Neuronal stem cell (in vitro differentiated cells): ENCODE results near the gene LIX1L.

Experiments
- DNase-seq: peaks from one replicate; pipeline ENCODE4 v3.0.0-alpha.2; 2013; ENCODE audit warnings: low spot score
- H2AFZ ChIP-seq: one replicate; pipeline ENCODE4 v1.6.1; 2013; ENCODE audit warnings: mild to moderate bottlenecking, low read length, inconsistent platforms
- H2AK5ac ChIP-seq: 2 replicates; pipeline ENCODE4 v1.6.1; 2013; ENCODE audit warnings: low read depth, mild to moderate bottlenecking, inconsistent platforms, low read length, moderate library complexity, mixed read lengths
- H2BK120ac ChIP-seq: 2 replicates; pipeline ENCODE4 v1.6.1; 2013; ENCODE audit warnings: low read depth, mild to moderate bottlenecking, inconsistent platforms, low read length, moderate library complexity, mixed read lengths
- H2BK12ac ChIP-seq: one replicate; pipeline ENCODE4 v1.6.1; 2013; ENCODE audit warnings: low read length, inconsistent platforms
- H2BK15ac ChIP-seq: 2 replicates; pipeline ENCODE4 v1.6.1; 2013; ENCODE audit warnings: mild to moderate bottlenecking, low read length, inconsistent platforms, mixed read lengths
- H2BK5ac ChIP-seq: one replicate; pipeline ENCODE4 v1.6.1; 2013; ENCODE audit warnings: inconsistent platforms, mild to moderate bottlenecking, low read length, moderate library complexity
- H3K14ac ChIP-seq: one replicate; pipeline ENCODE4 v1.6.1; 2013; ENCODE audit warnings: low read length, inconsistent platforms
- H3K18ac ChIP-seq: 2 replicates; pipeline ENCODE4 v1.6.1; 2013; ENCODE audit warnings: low read length, inconsistent platforms
- H3K23ac ChIP-seq: 2 replicates; pipeline ENCODE4 v1.6.1; 2013; ENCODE audit warnings: low read depth, mild to moderate bottlenecking, mixed read lengths, low read length, inconsistent platforms; ENCODE audit not compliant: poor library complexity
- H3K27ac ChIP-seq: replicated peaks from 3 replicates; pipeline ENCODE4 v1.5.1; 2013; ENCODE audit warnings: low read length, inconsistent platforms
- H3K27me3 ChIP-seq, 3 experiments: 2 replicates each; pipeline ENCODE4 v1.6.1; 2013; ENCODE audit warnings: low read length in 3 of 3, mild to moderate bottlenecking in 2 of 3, inconsistent platforms in 1 of 3, low read depth in 1 of 3, mixed read lengths in 1 of 3, moderate library complexity in 1 of 3; ENCODE audit not compliant: control insufficient read depth in 3 of 3, insufficient read depth in 3 of 3
- H3K36me3 ChIP-seq, 2 donors: replicated peaks in 1 of 2; 2 replicates each; pipeline ENCODE4 v1.6.1; 2013; ENCODE audit warnings: low read length in 2 of 2; ENCODE audit not compliant: control insufficient read depth in 2 of 2, insufficient read depth in 2 of 2
- H3K4ac ChIP-seq: 2 replicates; pipeline ENCODE4 v1.6.1; 2013; ENCODE audit warnings: inconsistent platforms, mild to moderate bottlenecking, low read length, moderate library complexity
- H3K4me1 ChIP-seq, 2 donors: 1 replicate in 1 of 2; 2 replicates in 1 of 2; pipeline ENCODE4 v1.6.1; 2013; ENCODE audit warnings: low read length in 2 of 2, low read depth in 1 of 2; ENCODE audit not compliant: control insufficient read depth in 2 of 2, insufficient read depth in 1 of 2
- H3K4me2 ChIP-seq: one replicate; pipeline ENCODE4 v1.6.1; 2013; ENCODE audit warnings: mild to moderate bottlenecking, low read length, inconsistent platforms; ENCODE audit not compliant: insufficient read depth, poor library complexity, severe bottlenecking
- H3K4me3 ChIP-seq, 2 donors: 2 replicates each; pipeline ENCODE4 v1.5.1; 2013; ENCODE audit warnings: low read length in 2 of 2, mild to moderate bottlenecking in 2 of 2, inconsistent platforms in 1 of 2, moderate library complexity in 1 of 2
- H3K79me1 ChIP-seq: one replicate; pipeline ENCODE4 v1.6.1; 2013; ENCODE audit warnings: low read depth, mild to moderate bottlenecking, inconsistent platforms, low read length, moderate library complexity
- H3K9ac ChIP-seq: one replicate; pipeline ENCODE4 v1.6.1; 2013; ENCODE audit warnings: mild to moderate bottlenecking, low read depth, low read length, inconsistent platforms; ENCODE audit not compliant: poor library complexity
- H3K9me3 ChIP-seq, 2 donors: replicated peaks in 1 of 2; 2 replicates each; pipeline versions ENCODE3 to v1.6.1; 2013; ENCODE audit warnings: low read length in 2 of 2, mild to moderate bottlenecking in 2 of 2, inconsistent platforms in 1 of 2, low read depth in 1 of 2, mixed read lengths in 1 of 2, moderate library complexity in 1 of 2; ENCODE audit not compliant: control insufficient read depth in 2 of 2, insufficient read depth in 1 of 2
- H4K8ac ChIP-seq: one replicate; pipeline ENCODE4 v1.6.1; 2013; ENCODE audit warnings: low read depth, mild to moderate bottlenecking, inconsistent platforms, low read length, moderate library complexity
- H4K91ac ChIP-seq: one replicate; pipeline ENCODE4 v1.6.1; 2013; ENCODE audit warnings: low read length, low read depth, mild to moderate bottlenecking, inconsistent platforms; ENCODE audit not compliant: poor library complexity
- WGBS, 2 donors: extraction: QIAGEN DNeasy Blood & Tissue Kit; methylation state at CpG; one replicate each; pipeline ENCODE4 v1.1.7; 2013; ENCODE audit warnings: missing lambda C conversion rate in 2 of 2, mixed read lengths in 1 of 2; ENCODE audit not compliant: insufficient read length in 2 of 2, insufficient replicate concordance in 1 of 2; ENCODE audit errors: extremely low coverage in 2 of 2; 5-methylcytosine and 5-hydroxymethylcytosine counted together

The LIX1L gene

DNA sequence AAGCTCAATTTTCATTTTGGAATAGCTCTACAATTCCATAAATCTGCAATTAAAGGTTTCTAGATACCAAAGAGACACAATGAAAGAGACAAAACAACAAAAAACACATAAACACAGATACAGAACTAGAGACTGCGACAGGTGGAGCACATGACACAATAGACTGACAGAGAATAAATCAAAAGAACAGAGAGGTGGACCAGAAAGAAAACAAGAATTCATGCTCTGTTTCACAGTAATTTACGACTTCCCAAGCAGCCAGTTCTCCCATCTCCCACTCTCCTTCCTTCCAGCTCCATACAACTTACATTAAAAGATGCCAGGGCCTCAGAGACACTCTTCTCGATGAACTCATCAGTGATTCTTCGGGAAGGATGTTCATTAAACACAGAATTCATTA is 15.4 kb downstream of the LIX1L start:
- Histone ChIP-seq H3K9me3 (no peaks in the 10 kb centered on the region), H3K4me2 (no peak overlapping the region), H2BK12ac (no peak overlapping the region), H3K4me1 (no peaks in the 10 kb centered on the region), H3K18ac (no peak overlapping the region), H3K4me3 (no peak overlapping the region), H3K27me3 (no peaks in the 10 kb centered on the region), H3K79me1 (no peaks in the 10 kb centered on the region), H4K91ac (no peak overlapping the region), H3K23ac (no peak overlapping the region), H2BK15ac (no peak overlapping the region), H3K36me3 (peaks cover 0 to 58% of the 10 kb centered on the region in 2 donors), H3K27ac (no peak overlapping the region), H2AFZ (no peak overlapping the region), H3K9ac (no peak overlapping the region), H2AK5ac (no peak overlapping the region), H3K14ac (no peak overlapping the region), H3K4ac (no peak overlapping the region), H2BK5ac (no peak overlapping the region), H4K8ac (no peak overlapping the region), H2BK120ac (no peak overlapping the region)
- WGBS, 2 donors, result no CpG with 5 or more reads among the region's 4 CpGs
- no peak for DNase-seq

DNA sequence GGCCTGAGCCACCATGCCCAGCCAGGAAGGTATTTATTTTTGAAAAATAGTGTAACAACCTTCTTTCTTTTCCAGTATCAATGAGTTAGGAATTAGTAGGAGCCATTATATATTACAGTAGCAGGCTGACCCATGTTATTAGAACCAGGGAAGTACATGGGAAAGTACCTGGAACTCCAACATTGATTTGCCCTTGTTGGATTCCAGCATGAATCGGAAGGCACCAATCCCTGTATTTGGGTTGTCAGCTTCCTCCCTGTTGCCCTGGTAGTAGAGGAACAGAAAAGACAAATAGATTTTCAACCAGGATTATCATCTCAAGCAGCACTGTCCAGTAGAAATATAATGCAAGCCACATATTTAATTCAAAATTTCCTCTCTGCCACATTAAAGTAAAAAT is 20.4 kb downstream of the LIX1L start:
- WGBS, 2 donors, result no CpG with 5 or more reads among the region's 1 CpG
- Histone ChIP-seq H3K4ac (no peak overlapping the region), H2BK12ac (no peak overlapping the region), H4K91ac (no peak overlapping the region), H3K9ac (no peak overlapping the region), H2BK120ac (no peak overlapping the region), H2AK5ac (no peak overlapping the region), H3K4me1 (no peaks in the 10 kb centered on the region), H3K27ac (no peak overlapping the region), H4K8ac (no peak overlapping the region), H3K4me2 (no peak overlapping the region), H3K9me3 (no peaks in the 10 kb centered on the region), H3K36me3 (peaks cover 0 to 55% of the 10 kb centered on the region in 2 donors), H3K14ac (no peak overlapping the region), H2AFZ (no peak overlapping the region), H3K27me3 (no peaks in the 10 kb centered on the region), H2BK5ac (no peak overlapping the region), H2BK15ac (no peak overlapping the region), H3K79me1 (no peaks in the 10 kb centered on the region), H3K23ac (no peak overlapping the region), H3K18ac (no peak overlapping the region), H3K4me3 (no peak overlapping the region)
- no peak for DNase-seq

DNA sequence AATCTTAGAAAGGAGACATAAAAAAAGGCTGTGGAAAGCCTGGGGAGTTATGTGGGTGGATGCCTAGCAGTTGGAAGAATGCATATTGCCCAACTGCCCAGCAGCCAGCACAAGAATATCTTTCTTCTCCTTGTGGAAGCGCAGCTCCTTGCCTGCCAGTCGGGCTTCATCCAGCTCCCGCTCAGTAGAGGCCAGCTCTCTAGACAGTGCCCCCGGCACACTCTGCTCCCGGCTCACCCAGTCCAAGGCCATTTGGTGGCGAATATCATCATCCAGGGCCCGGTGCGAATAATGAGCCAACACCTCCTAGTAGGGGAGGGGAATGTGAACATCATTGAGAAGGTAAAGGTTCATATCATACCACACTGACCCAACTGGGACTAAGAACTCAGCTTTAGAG is 21.6 kb downstream of the LIX1L start:
- H4K91ac ChIP-seq, result no peak overlapping the region
- no peak overlapping the region for H2BK12ac ChIP-seq
- H3K36me3 ChIP-seq, result peaks cover 0 to 47% of the 10 kb centered on the region in 2 donors
- H3K4ac ChIP-seq, result peak overlapping the region; percentile 6
- H3K14ac ChIP-seq, result no peak overlapping the region
- DNase-seq, result no peak
- no peak overlapping the region for H3K27ac ChIP-seq
- H2BK5ac ChIP-seq, result no peak overlapping the region
- H3K79me1 ChIP-seq, result no peaks in the 10 kb centered on the region
- no peak overlapping the region for H2BK15ac ChIP-seq
- no peak overlapping the region for H3K4me3 ChIP-seq
- H2AFZ ChIP-seq, result no peak overlapping the region
- no peak overlapping the region for H3K18ac ChIP-seq
- no peak overlapping the region for H3K23ac ChIP-seq
- H3K27me3 ChIP-seq, result no peaks in the 10 kb centered on the region
- WGBS, 2 donors, result no CpG with 5 or more reads among the region's 8 CpGs
- no peaks in the 10 kb centered on the region for H3K4me1 ChIP-seq
- no peak overlapping the region for H2BK120ac ChIP-seq
- no peaks in the 10 kb centered on the region for H3K9me3 ChIP-seq
- no peak overlapping the region for H3K4me2 ChIP-seq
- no peak overlapping the region for H4K8ac ChIP-seq
- no peak overlapping the region for H2AK5ac ChIP-seq
- H3K9ac ChIP-seq, result no peak overlapping the region

DNA sequence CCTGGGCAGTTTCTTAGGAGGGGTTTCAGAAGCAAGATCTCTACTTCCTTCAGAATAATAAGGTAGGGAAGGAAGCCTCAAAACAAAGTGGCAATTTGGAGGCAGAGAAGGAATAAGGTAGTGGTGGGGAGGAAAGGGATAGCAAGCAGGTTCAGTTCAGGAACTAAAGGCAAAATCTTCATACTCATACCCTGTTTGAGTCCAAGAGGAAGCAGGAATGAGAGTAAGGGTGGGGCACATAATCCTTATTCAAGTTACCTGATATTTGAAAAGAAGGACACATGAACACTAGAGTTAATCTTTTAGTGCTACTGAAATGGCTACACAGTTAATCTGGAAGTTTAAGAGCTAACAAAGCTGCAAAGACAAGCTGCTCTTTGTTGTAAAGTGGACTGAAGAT is 22.1 kb downstream of the LIX1L start:
- H4K91ac ChIP-seq, result no peak overlapping the region
- H2AFZ ChIP-seq, result no peak overlapping the region
- no peak overlapping the region for H2BK15ac ChIP-seq
- H3K18ac ChIP-seq, result no peak overlapping the region
- H2AK5ac ChIP-seq, result no peak overlapping the region
- H3K4me2 ChIP-seq, result no peak overlapping the region
- no peak overlapping the region for H2BK120ac ChIP-seq
- no peak overlapping the region for H3K27ac ChIP-seq
- H2BK12ac ChIP-seq, result no peak overlapping the region
- no peak for DNase-seq
- H3K4ac ChIP-seq, result no peak overlapping the region
- H3K9ac ChIP-seq, result no peak overlapping the region
- H3K36me3 ChIP-seq, result peaks cover 0 to 47% of the 10 kb centered on the region in 2 donors
- H3K4me1 ChIP-seq, result no peaks in the 10 kb centered on the region
- no peak overlapping the region for H3K4me3 ChIP-seq
- H3K23ac ChIP-seq, result no peak overlapping the region
- no peaks in the 10 kb centered on the region for H3K9me3 ChIP-seq
- no peaks in the 10 kb centered on the region for H3K27me3 ChIP-seq
- no peak overlapping the region for H4K8ac ChIP-seq
- no peak overlapping the region for H3K14ac ChIP-seq
- H3K79me1 ChIP-seq, result no peaks in the 10 kb centered on the region
- H2BK5ac ChIP-seq, result no peak overlapping the region
